Osteoblast (primary cell): ENCODE data around the gene EML4. TPM values are rescaled to one million over a fixed set of nuclear protein-coding genes. Genes with fewer than 3 reads are reported as not detected.

Experiments
- DNase-seq: peaks from one replicate; pipeline ENCODE4 v3.0.0; 2011; ENCODE audit warnings: low spot score, mixed read lengths; ENCODE audit not compliant: insufficient read length; ENCODE audit errors: missing footprints
- H2AFZ ChIP-seq: 2 replicates; pipeline ENCODE4 v1.6.0; 2011; ENCODE audit warnings: mild to moderate bottlenecking, low read length
- H3K27ac ChIP-seq: 2 replicates; pipeline ENCODE4 v1.5.1; 2011; ENCODE audit warnings: mild to moderate bottlenecking, low read depth, low read length, moderate library complexity
- H3K27me3 ChIP-seq: 2 replicates; pipeline ENCODE4 v1.6.0; 2012; ENCODE audit warnings: mild to moderate bottlenecking, control low read depth, inconsistent platforms, low read length, moderate library complexity; ENCODE audit not compliant: insufficient read depth
- H3K36me3 ChIP-seq: 2 replicates; pipeline ENCODE4 v1.5.1; 2011; ENCODE audit warnings: mild to moderate bottlenecking, low read length, control low read depth, moderate library complexity; ENCODE audit not compliant: insufficient read depth
- H3K4me1 ChIP-seq: 2 replicates; pipeline ENCODE4 v1.5.1; 2011; ENCODE audit warnings: mild to moderate bottlenecking, low read length, control low read depth, moderate library complexity; ENCODE audit not compliant: insufficient read depth
- H3K4me2 ChIP-seq: 2 replicates; pipeline ENCODE4 v1.6.0; 2011; ENCODE audit warnings: mild to moderate bottlenecking, low read length; ENCODE audit not compliant: insufficient read depth
- H3K4me3 ChIP-seq: fragments of 200-600 bp; sonication (generic); 3 replicates; pipeline ENCODE4 v1.5.1; 2012; ENCODE audit warnings: mild to moderate bottlenecking, low read length, inconsistent platforms; ENCODE audit not compliant: insufficient read depth
- H3K79me2 ChIP-seq: 2 replicates; pipeline ENCODE4 v1.6.0; 2012; ENCODE audit warnings: mild to moderate bottlenecking, low read length, control low read depth, inconsistent platforms; ENCODE audit not compliant: insufficient read depth
- H3K9me3 ChIP-seq: 2 replicates; pipeline ENCODE4 v1.5.1; 2011; ENCODE audit warnings: low read depth, low read length, control low read depth
- H4K20me1 ChIP-seq: 2 replicates; pipeline ENCODE4 v1.6.0; 2012; ENCODE audit warnings: mild to moderate bottlenecking, low read length, control low read depth; ENCODE audit not compliant: insufficient read depth
- total RNA-seq: library from RNA; depleted of rRNA; stranded (reverse); fragments of >200 nt; gene quantifications from 2 replicates; pipeline ENCODE4 v1.2.3, GENCODE V29; 2012
- TF ChIP-seq, protein P1 (sequence below): IDR thresholded peaks from 2 replicates; pipeline ENCODE4 v1.5.1; 2011; ENCODE audit warnings: mild to moderate bottlenecking, low read depth, low read length, moderate library complexity; ENCODE audit errors: extremely low read depth

The EML4 gene
- total RNA-seq, 1 donor, result 91.9 TPM

DNA sequence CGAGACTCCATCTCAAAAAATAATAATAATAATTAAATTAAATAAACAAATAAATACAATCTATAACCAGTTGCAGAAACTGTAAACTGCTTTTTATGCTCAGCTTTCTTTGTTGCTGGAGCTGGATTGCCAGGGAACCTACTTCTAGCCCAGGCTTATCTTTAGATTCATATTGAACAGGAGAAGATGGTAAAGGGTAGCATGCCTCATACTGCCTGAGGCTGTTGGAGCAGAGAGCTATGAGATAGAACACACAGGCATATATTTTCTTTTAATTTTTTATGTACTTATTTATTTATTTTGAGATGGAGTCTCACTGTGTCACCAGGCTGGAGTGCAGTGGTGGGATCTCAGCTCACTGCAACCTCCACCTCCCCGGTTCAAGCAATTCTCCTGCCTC lies 28.7 kb upstream of the EML4 start:
- Histone ChIP-seq H2AFZ (no peak overlapping the region), H3K4me3 (no peak overlapping the region), H3K4me1 (peaks cover 56% of the 10 kb centered on the region), H3K27ac (peak overlapping the region; percentile 99), H3K4me2 (no peak overlapping the region), H3K9me3 (no peaks in the 10 kb centered on the region), H3K79me2 (no peaks in the 10 kb centered on the region), H4K20me1 (no peaks in the 10 kb centered on the region), H3K27me3 (no peaks in the 10 kb centered on the region), H3K36me3 (no peaks in the 10 kb centered on the region)
- TF ChIP-seq, protein P1, sequence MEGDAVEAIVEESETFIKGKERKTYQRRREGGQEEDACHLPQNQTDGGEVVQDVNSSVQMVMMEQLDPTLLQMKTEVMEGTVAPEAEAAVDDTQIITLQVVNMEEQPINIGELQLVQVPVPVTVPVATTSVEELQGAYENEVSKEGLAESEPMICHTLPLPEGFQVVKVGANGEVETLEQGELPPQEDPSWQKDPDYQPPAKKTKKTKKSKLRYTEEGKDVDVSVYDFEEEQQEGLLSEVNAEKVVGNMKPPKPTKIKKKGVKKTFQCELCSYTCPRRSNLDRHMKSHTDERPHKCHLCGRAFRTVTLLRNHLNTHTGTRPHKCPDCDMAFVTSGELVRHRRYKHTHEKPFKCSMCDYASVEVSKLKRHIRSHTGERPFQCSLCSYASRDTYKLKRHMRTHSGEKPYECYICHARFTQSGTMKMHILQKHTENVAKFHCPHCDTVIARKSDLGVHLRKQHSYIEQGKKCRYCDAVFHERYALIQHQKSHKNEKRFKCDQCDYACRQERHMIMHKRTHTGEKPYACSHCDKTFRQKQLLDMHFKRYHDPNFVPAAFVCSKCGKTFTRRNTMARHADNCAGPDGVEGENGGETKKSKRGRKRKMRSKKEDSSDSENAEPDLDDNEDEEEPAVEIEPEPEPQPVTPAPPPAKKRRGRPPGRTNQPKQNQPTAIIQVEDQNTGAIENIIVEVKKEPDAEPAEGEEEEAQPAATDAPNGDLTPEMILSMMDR, result no peak
- no peak for DNase-seq

DNA sequence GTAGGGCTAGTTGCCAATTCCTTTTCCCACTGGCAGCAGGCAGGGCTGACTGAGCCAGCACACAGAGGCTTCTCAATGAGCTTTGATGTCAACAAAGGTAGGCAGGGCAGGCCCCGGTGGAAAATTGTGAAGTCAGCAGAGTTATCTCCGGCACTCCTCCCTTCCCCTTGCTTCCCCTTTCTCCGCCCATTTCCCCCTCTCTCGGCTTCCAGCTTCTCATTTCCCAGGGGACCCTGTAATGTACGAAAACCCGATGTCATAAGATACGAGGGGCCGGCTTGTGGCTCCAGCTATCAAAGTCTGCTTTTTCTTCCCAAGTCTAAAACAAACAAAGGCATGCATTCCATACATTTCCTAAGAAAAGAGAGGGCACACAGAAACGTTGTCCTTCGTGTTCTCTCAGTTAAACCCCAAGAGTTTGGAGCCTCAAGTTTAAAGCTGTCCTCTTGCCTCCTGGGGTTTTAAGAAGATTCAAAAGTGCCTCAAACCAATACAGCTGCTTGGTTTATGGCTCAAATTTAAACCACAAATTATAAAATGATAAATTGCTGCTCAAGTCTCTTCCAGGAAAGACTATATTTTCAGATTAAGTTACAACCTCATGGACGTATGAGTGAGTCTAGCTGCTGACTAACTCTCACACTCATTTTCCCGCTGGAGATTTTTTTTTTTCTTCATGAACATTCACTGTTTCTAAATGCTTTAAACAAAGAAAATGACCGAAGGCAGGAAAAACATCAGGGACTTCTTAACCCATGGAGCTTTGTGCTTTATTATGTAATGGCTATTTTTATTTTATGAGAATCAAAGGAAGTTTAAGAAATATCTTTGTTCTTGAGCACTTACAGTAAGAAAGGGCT lies 27.2 kb upstream of the EML4 start:
- Histone ChIP-seq H3K4me2 (peak overlapping the region; percentile 89), H3K9me3 (no peaks in the 10 kb centered on the region), H3K4me1 (peaks cover 47% of the 10 kb centered on the region), H3K27ac (peak overlapping the region; percentile 99), H3K27me3 (no peaks in the 10 kb centered on the region), H3K79me2 (no peaks in the 10 kb centered on the region), H3K4me3 (peak overlapping the region; percentile 59), H2AFZ (peak overlapping the region; percentile 80), H3K36me3 (no peaks in the 10 kb centered on the region), H4K20me1 (no peaks in the 10 kb centered on the region)
- DNase-seq, result peak; percentile 83
- TF ChIP-seq, protein P1, result no peak

DNA sequence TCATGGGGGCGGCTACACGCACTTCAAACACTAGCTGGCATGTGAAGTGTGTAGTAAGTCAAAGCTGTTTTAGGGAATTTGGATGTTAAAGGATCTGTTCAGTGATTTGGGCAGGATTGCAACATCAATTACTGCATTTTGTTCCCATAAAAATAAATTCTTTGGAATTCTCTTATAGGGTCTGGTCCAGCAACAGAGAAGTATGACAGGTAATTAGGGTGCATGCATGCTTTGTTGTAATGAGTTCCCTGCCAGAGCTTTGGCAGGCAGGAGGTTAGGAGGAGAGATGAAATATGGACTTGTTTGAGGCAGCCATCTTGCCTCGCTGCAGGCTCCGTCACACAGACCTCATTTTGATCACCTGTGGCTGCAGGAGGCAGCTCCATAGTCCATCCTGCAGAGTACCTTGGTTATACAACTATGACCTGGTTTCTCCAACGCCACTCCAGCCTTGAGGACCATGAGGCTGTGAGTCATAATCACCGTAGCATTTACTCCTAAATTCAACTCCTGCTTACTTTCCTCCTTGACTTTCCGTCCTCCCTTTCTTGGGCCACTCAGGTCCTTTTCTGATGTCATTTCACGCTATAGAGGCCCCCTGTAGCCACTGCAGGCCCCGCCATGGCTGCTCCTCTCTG lies 26.5 kb upstream of the EML4 start:
- peak overlapping the region; percentile 80 for H2AFZ ChIP-seq
- peak overlapping the region; percentile 99 for H3K27ac ChIP-seq
- TF ChIP-seq, protein P1, result no peak
- H3K27me3 ChIP-seq, result no peaks in the 10 kb centered on the region
- peak overlapping the region; percentile 89 for H3K4me2 ChIP-seq
- H3K9me3 ChIP-seq, result no peaks in the 10 kb centered on the region
- peaks cover 46% of the 10 kb centered on the region for H3K4me1 ChIP-seq
- H3K79me2 ChIP-seq, result no peaks in the 10 kb centered on the region
- peak overlapping the region; percentile 59 for H3K4me3 ChIP-seq
- no peak for DNase-seq
- no peaks in the 10 kb centered on the region for H3K36me3 ChIP-seq
- H4K20me1 ChIP-seq, result no peaks in the 10 kb centered on the region

- Histone ChIP-seq H2AFZ (peak overlapping the region; percentile 87), H3K79me2 (no peaks in the 10 kb centered on the region), H4K20me1 (no peaks in the 10 kb centered on the region), H3K36me3 (no peaks in the 10 kb centered on the region), H3K4me1 (peaks cover 20% of the 10 kb centered on the region), H3K4me3 (no peak overlapping the region), H3K4me2 (peak overlapping the region; percentile 29), H3K9me3 (no peaks in the 10 kb centered on the region), H3K27ac (peak overlapping the region; percentile 82), H3K27me3 (no peaks in the 10 kb centered on the region)
- TF ChIP-seq, protein P1, result no peak
- DNase-seq, result peak; percentile 77
Observed at GRCh38 chr2:42147641-42148274, 21.4 kb upstream of the EML4 start.
